Mesothelial cell of epicardium (in vitro differentiated cells): Measurements from ENCODE around the gene SRP14. TPM values are rescaled to one million over a fixed set of nuclear protein-coding genes. Genes with fewer than 3 reads are reported as not detected.
A peak's percentile ranks its signal among the peaks of the same experiment; 100 is the strongest.

Source experiments
- DNase-seq, 2 experiments: peaks; one replicate each; pipeline ENCODE4 v3.0.0; 2021; ENCODE audit warnings: low spot score in 2 of 2; ENCODE audit not compliant: unreplicated experiment in 2 of 2
- H3K27ac Mint-ChIP-seq: 2 replicates; pipeline ENCODE4 v1.8.0; 2021; ENCODE audit warnings: mixed read lengths
- H3K27me3 Mint-ChIP-seq: 2 replicates; pipeline ENCODE4 v1.8.0; 2021; ENCODE audit warnings: low read depth, mixed read lengths
- H3K36me3 Mint-ChIP-seq: 2 replicates; pipeline ENCODE4 v1.8.0; 2021; ENCODE audit warnings: mixed read lengths
- H3K4me1 Mint-ChIP-seq: 2 replicates; pipeline ENCODE4 v1.8.0; 2021; ENCODE audit warnings: mixed read lengths
- H3K4me3 Mint-ChIP-seq: 2 replicates; pipeline ENCODE4 v1.8.0; 2021; ENCODE audit warnings: mild to moderate bottlenecking, moderate library complexity, mixed read lengths
- H3K9me3 Mint-ChIP-seq: 2 replicates; pipeline ENCODE4 v1.8.0; 2021; ENCODE audit warnings: mixed read lengths
- CTCF ChIP-seq: fragments of 200-600 bp; sonication (generic); IDR thresholded peaks from one replicate; pipeline ENCODE4 v1.5.0; 2021; ENCODE audit warnings: antibody characterized with exemption; ENCODE audit not compliant: unreplicated experiment
- total RNA-seq: library from RNA; stranded (reverse); gene quantifications from 3 replicates; pipeline ENCODE4 v1.2.1, GENCODE V29; 2021

SRP14 gene
- total RNA-seq, 1 donor from 2014 or later = 198 TPM

GRCh38 chr15:40048211-40048792 is 9.3 kb upstream of the SRP14 start:
- DNase-seq = no peak
- peaks cover 49% of the 10 kb centered on the region for H3K4me1 Mint-ChIP-seq
- no peak for TF ChIP-seq CTCF
- H3K9me3 Mint-ChIP-seq = no peaks in the 10 kb centered on the region
- H3K4me3 Mint-ChIP-seq = no peak overlapping the region
- H3K36me3 Mint-ChIP-seq = no peaks in the 10 kb centered on the region
- peak overlapping the region; percentile 62 for H3K27ac Mint-ChIP-seq
- H3K27me3 Mint-ChIP-seq = no peaks in the 10 kb centered on the region

GRCh38 chr15:40047415-40048210 is 8.6 kb upstream of the SRP14 start:
- Mint-ChIP-seq H3K4me1 (peaks cover 45% of the 10 kb centered on the region), H3K4me3 (no peak overlapping the region)
- TF ChIP-seq CTCF = no peak

GRCh38 chr15:40046721-40047414 is 7.9 kb upstream of the SRP14 start:
- H3K9me3 Mint-ChIP-seq = no peaks in the 10 kb centered on the region
- DNase-seq = no peak
- no peak for TF ChIP-seq CTCF
- no peak overlapping the region for H3K4me3 Mint-ChIP-seq
- peaks cover 45% of the 10 kb centered on the region for H3K4me1 Mint-ChIP-seq
- no peaks in the 10 kb centered on the region for H3K27me3 Mint-ChIP-seq
- H3K36me3 Mint-ChIP-seq = no peaks in the 10 kb centered on the region
- H3K27ac Mint-ChIP-seq = peak overlapping the region; percentile 62

More at GRCh38 chr15:40047415-40048210, 8.6 kb upstream of the SRP14 start:
- DNase-seq = no peak
- no peaks in the 10 kb centered on the region for H3K9me3 Mint-ChIP-seq
- H3K36me3 Mint-ChIP-seq = no peaks in the 10 kb centered on the region
- H3K27me3 Mint-ChIP-seq = no peaks in the 10 kb centered on the region
- H3K27ac Mint-ChIP-seq = peak overlapping the region; percentile 62

- TF ChIP-seq CTCF = no peak
- Mint-ChIP-seq H3K27ac (peak overlapping the region; percentile 83), H3K4me3 (no peak overlapping the region), H3K9me3 (no peaks in the 10 kb centered on the region), H3K4me1 (peaks cover 40% of the 10 kb centered on the region), H3K27me3 (no peaks in the 10 kb centered on the region), H3K36me3 (no peaks in the 10 kb centered on the region)
- no peak for DNase-seq
Observed at GRCh38 chr15:40045572-40046217, 6.7 kb upstream of the SRP14 start.

- Mint-ChIP-seq H3K27ac (peak overlapping the region; percentile 83), H3K27me3 (no peaks in the 10 kb centered on the region), H3K4me1 (peaks cover 42% of the 10 kb centered on the region), H3K9me3 (no peaks in the 10 kb centered on the region), H3K4me3 (peak overlapping the region; percentile 62), H3K36me3 (no peaks in the 10 kb centered on the region)
- DNase-seq = peak; percentile 65 to 84
- TF ChIP-seq CTCF = peak; percentile 32
Observed at GRCh38 chr15:40044717-40045571, 6.0 kb upstream of the SRP14 start.
